Measurements from ENCODE around the gene EME2. TPM values are rescaled to one million over a fixed set of nuclear protein-coding genes. Genes with fewer than 3 reads are reported as not detected.

EME2 gene
- total RNA-seq, 1 experiment from 2014 or later: 63.6 TPM

- Histone ChIP-seq H4K8ac (replicated peaks; ENCODE audit: insufficient read length, low read depth, low read length) (no peak overlapping the region), H3K9me3 (ENCODE audit: control insufficient read depth, low read depth, low read length) (no peaks in the 10 kb centered on the region), H3K23ac (ENCODE audit: insufficient read length, low read depth, low read length) (no peak overlapping the region), H3K4me1 (ENCODE audit: insufficient read depth, low read length) (no peaks in the 10 kb centered on the region), H3K27ac (ENCODE audit: insufficient read length, low read depth, low read length) (no peak overlapping the region), H3K79me1 (ENCODE audit: insufficient read depth, low read depth, low read length, poor library complexity, severe bottlenecking) (no peaks in the 10 kb centered on the region), H2BK5ac (ENCODE audit: insufficient read length, low read length) (no peak overlapping the region), H3K23me2 (ENCODE audit: insufficient read length, low read depth, low read length, poor library complexity, severe bottlenecking) (peaks cover 6% of the 10 kb centered on the region), H4K20me1 (ENCODE audit: control insufficient read depth, insufficient read depth, insufficient read length) (no peaks in the 10 kb centered on the region), H3K4me2 (ENCODE audit: insufficient read depth, insufficient read length, low read length) (no peak overlapping the region), H2BK120ac (ENCODE audit: low read depth, low read length, poor library complexity, severe bottlenecking) (no peak overlapping the region), H3K18ac (ENCODE audit: insufficient read length, low read depth, low read length) (no peak overlapping the region), H4K5ac (ENCODE audit: insufficient read length, low read depth, low read length) (no peak overlapping the region), H2AK5ac (ENCODE audit: insufficient read length, low read length) (no peak overlapping the region), H2BK20ac (ENCODE audit: low read depth, low read length, poor library complexity, severe bottlenecking) (no peak overlapping the region), H3T11ph (ENCODE audit: low read length) (no peak overlapping the region), H3K79me2 (ENCODE audit: insufficient read depth, low read length) (no peaks in the 10 kb centered on the region), H3K27me3 (ENCODE audit: insufficient read depth, low read length) (no peaks in the 10 kb centered on the region), H3K56ac (ENCODE audit: insufficient read length, low read depth, low read length) (no peak overlapping the region), H2AFZ (ENCODE audit: low read length) (no peak overlapping the region), H3K14ac (ENCODE audit: insufficient read depth, low read length) (no peak overlapping the region), H3K9ac (ENCODE audit: extremely low read depth, insufficient read length, low read length) (no peak overlapping the region), H3K4ac (ENCODE audit: low read depth, low read length) (no peak overlapping the region), H4K91ac (ENCODE audit: insufficient read length, low read depth, low read length) (no peak overlapping the region), H2BK12ac (ENCODE audit: insufficient read length, low read depth, low read length) (no peak overlapping the region), H2BK15ac (ENCODE audit: low read depth, low read length) (no peak overlapping the region)
- Mint-ChIP-seq H3K4me1 (peaks cover 3 to 7% of the 10 kb centered on the region in 2 experiments), H3K27me3 (ENCODE audit: low read depth) (no peaks in the 10 kb centered on the region; the same call in 1 of the 2 replicates), H3K27ac (no peak overlapping the region), H3K4me3 (no peak overlapping the region), H3K36me3 (ENCODE audit: insufficient read depth in 1 of 3, low read depth in 3 of 3) (peaks cover 3 to 33% (median 25%) of the 10 kb centered on the region in 3 experiments; a peak in 6 of 7 replicates), H3K9me3 (no peaks in the 10 kb centered on the region)
- no peak for DNase-seq
- WGBS (ENCODE audit: extremely low coverage, insufficient read length, low lambda C conversion rate): no CpG with 5 or more reads among the region's 18 CpGs
- TF ChIP-seq CTCF (conservative IDR thresholded peaks at IDR 0.05): no peak
These were observed 5.9 kb upstream of the EME2 start for GRCh38 chr16:1766701-1767100.

All from H9 (cell line).